ENCODE results near the gene MYEOV. TPM values are rescaled to one million over a fixed set of nuclear protein-coding genes. Genes with fewer than 3 reads are reported as not detected.

Gene MYEOV
- total RNA-seq, 2 donors from 2014 or later: not detected

DNA sequence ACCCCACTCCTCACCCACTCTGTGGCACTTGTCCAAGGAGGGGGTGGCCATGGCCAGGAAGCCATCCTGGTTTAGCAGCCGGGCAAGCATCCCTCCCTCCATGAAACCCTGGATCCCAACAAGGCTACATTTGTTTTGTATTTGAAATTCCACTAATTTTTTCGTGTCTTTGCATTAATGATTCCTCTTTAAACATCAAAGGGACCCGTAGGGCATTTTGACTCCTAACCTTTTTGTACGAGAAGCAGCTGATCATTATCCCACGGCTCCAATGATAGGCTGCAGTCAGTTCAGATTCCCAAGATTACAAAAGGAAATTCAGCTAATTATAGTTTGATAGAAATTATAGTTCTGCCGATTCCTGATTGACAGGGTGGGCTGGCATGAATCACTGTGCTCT lies 10.7 kb downstream of the MYEOV start:
- Histone ChIP-seq H3K9me3 (ENCODE audit: control insufficient read depth, low read length) (no peaks in the 10 kb centered on the region), H3K27ac (ENCODE audit: low read depth, low read length) (no peak overlapping the region)
- no peak overlapping the region for H3K27ac Mint-ChIP-seq

DNA sequence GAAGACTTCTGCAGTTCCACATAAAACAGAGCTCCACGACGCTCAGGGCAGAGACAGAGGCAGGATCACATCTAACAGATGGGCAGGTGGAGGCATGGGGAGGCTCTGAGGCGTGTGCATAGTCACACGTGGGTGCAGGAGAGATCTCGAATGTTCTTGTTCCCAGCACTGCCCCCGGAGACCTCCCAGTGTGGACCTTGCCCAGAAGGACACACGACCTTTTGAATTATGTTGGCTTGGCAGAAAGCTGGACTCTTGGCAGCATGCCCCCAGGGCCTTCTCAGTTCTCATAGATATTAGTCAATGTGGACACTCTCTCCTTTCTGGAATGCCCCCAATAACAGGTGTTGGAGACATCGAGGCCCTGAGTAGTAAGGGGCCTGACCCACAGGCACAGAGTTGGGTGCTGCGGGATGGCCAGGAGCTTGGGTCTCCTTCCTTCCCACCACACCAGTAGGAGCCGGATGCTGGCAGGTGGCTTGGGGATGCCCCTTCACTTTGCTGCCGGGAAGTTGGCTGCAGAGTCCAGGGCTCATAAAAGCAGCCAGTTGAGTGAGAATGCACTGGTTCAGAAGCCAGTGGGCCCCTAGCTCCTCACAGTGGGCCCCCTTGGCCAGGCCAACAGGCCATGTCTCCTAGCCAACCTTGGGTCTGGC lies 12.1 kb downstream of the MYEOV start:
- 92 to 96% methylated on average over 10 to 11 of the region's 11 CpGs for WGBS, 2 experiments (ENCODE audit: insufficient coverage in 1 of 2, insufficient read length in 1 of 2)
- Mint-ChIP-seq H3K36me3 (ENCODE audit: low read depth) (no peaks in the 10 kb centered on the region), H3K4me3 (no peak overlapping the region), H3K27me3 (ENCODE audit: insufficient read depth) (peaks cover 3% of the 10 kb centered on the region), H3K4me1 (peaks cover 10% of the 10 kb centered on the region), H3K27ac (no peak overlapping the region), H3K9me3 (no peaks in the 10 kb centered on the region)
- H3K36me3 ChIP-seq (ENCODE audit: control insufficient read depth, insufficient read depth, low read length): no peaks in the 10 kb centered on the region
- H3K4me3 ChIP-seq (ENCODE audit: low read length): no peak overlapping the region
- H3K9me3 ChIP-seq (ENCODE audit: control insufficient read depth, low read length): no peaks in the 10 kb centered on the region
- peaks cover 5% of the 10 kb centered on the region for H3K4me1 ChIP-seq (ENCODE audit: control insufficient read depth, insufficient read depth, low read length)
- no peak for DNase-seq
- TF ChIP-seq, protein P1, sequence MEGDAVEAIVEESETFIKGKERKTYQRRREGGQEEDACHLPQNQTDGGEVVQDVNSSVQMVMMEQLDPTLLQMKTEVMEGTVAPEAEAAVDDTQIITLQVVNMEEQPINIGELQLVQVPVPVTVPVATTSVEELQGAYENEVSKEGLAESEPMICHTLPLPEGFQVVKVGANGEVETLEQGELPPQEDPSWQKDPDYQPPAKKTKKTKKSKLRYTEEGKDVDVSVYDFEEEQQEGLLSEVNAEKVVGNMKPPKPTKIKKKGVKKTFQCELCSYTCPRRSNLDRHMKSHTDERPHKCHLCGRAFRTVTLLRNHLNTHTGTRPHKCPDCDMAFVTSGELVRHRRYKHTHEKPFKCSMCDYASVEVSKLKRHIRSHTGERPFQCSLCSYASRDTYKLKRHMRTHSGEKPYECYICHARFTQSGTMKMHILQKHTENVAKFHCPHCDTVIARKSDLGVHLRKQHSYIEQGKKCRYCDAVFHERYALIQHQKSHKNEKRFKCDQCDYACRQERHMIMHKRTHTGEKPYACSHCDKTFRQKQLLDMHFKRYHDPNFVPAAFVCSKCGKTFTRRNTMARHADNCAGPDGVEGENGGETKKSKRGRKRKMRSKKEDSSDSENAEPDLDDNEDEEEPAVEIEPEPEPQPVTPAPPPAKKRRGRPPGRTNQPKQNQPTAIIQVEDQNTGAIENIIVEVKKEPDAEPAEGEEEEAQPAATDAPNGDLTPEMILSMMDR (conservative IDR thresholded peaks at IDR 0.05): no peak
- no peak overlapping the region for H3K9ac ChIP-seq (ENCODE audit: extremely low read depth, low read length, poor library complexity, severe bottlenecking)
- no peaks in the 10 kb centered on the region for H3K27me3 ChIP-seq (ENCODE audit: control insufficient read depth, insufficient read depth, low read length, poor library complexity, severe bottlenecking)
- H3K27ac ChIP-seq (ENCODE audit: low read depth, low read length): no peak overlapping the region

More for the DNA sequence above, 10.7 kb downstream of the MYEOV start:
- H3K4me3 Mint-ChIP-seq: no peak overlapping the region
- H3K36me3 ChIP-seq (ENCODE audit: control insufficient read depth, insufficient read depth, low read length): no peaks in the 10 kb centered on the region
- H3K4me3 ChIP-seq (ENCODE audit: low read length): no peak overlapping the region
- no peaks in the 10 kb centered on the region for H3K4me1 ChIP-seq (ENCODE audit: control insufficient read depth, insufficient read depth, low read length)
- 89 to 92% methylated on average over 6 of the region's 6 CpGs for WGBS, 2 experiments (ENCODE audit: insufficient coverage in 1 of 2, insufficient read length in 1 of 2)
- H3K36me3 Mint-ChIP-seq (ENCODE audit: low read depth): no peaks in the 10 kb centered on the region
- H3K4me1 Mint-ChIP-seq: no peaks in the 10 kb centered on the region
- TF ChIP-seq, protein P1 (conservative IDR thresholded peaks at IDR 0.05): no peak
- no peak for DNase-seq
- no peaks in the 10 kb centered on the region for H3K9me3 Mint-ChIP-seq
- no peaks in the 10 kb centered on the region for H3K27me3 ChIP-seq (ENCODE audit: control insufficient read depth, insufficient read depth, low read length, poor library complexity, severe bottlenecking)
- H3K9ac ChIP-seq (ENCODE audit: extremely low read depth, low read length, poor library complexity, severe bottlenecking): no peak overlapping the region
- peaks cover 3% of the 10 kb centered on the region for H3K27me3 Mint-ChIP-seq (ENCODE audit: insufficient read depth)

DNA sequence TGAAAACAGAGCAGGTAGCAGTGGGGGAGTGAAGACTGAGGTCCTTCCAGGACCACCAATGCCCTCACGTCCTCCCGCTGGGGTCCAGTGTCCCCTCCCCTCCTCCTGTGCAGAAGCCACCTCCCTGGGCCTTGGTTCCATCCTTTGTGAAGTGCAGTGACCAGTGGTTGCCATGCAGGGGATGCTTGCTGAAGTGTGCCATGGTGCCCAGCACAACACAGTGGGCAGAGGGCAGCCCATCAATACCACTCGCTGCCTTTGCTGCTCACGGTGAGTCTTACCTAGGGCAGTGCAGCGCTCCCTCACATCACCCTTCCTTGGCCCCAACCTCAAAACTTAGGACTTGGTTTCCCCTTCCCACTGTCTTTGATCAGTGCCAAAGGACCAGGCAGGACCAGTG lies 12.9 kb downstream of the MYEOV start:
- peaks cover 10% of the 10 kb centered on the region for H3K4me1 Mint-ChIP-seq
- no peak overlapping the region for H3K4me3 Mint-ChIP-seq
- H3K27me3 ChIP-seq (ENCODE audit: control insufficient read depth, insufficient read depth, low read length, poor library complexity, severe bottlenecking): no peaks in the 10 kb centered on the region
- H3K4me3 ChIP-seq (ENCODE audit: low read length): no peak overlapping the region
- DNase-seq: no peak
- peaks cover 5% of the 10 kb centered on the region for H3K4me1 ChIP-seq (ENCODE audit: control insufficient read depth, insufficient read depth, low read length)
- peaks cover 3% of the 10 kb centered on the region for H3K27me3 Mint-ChIP-seq (ENCODE audit: insufficient read depth)
- H3K9me3 Mint-ChIP-seq: no peaks in the 10 kb centered on the region
- 86 to 91% methylated on average over 4 to 5 of the region's 5 CpGs for WGBS, 2 experiments (ENCODE audit: insufficient coverage in 1 of 2, insufficient read length in 1 of 2)
- TF ChIP-seq, protein P1 (conservative IDR thresholded peaks at IDR 0.05): no peak
- no peak overlapping the region for H3K9ac ChIP-seq (ENCODE audit: extremely low read depth, low read length, poor library complexity, severe bottlenecking)
- no peaks in the 10 kb centered on the region for H3K36me3 ChIP-seq (ENCODE audit: control insufficient read depth, insufficient read depth, low read length)
- no peak overlapping the region for H3K27ac Mint-ChIP-seq
- no peaks in the 10 kb centered on the region for H3K9me3 ChIP-seq (ENCODE audit: control insufficient read depth, low read length)
- no peaks in the 10 kb centered on the region for H3K36me3 Mint-ChIP-seq (ENCODE audit: low read depth)
- H3K27ac ChIP-seq (ENCODE audit: low read depth, low read length): no peak overlapping the region

All from endodermal cell (in vitro differentiated cells).